T47D (cell line): ENCODE data around the gene PHLDB2.
A peak's percentile ranks its signal among the peaks of the same experiment; 100 is the strongest.
"Not testable (repeated sequence)": the region's sequence is repeated elsewhere in the genome, so short reads cannot be mapped to it uniquely, and the experiment has no call there.

Source experiments
- DNase-seq, 2 experiments: peaks; one replicate each; pipeline versions ENCODE4 v3.0.0 to v3.0.0-alpha.2; 2011 to 2012; ENCODE audit warnings: low read depth in 1 of 2, low spot score in 1 of 2
- JUND ChIP-seq: IDR thresholded peaks from 2 replicates; pipeline ENCODE4 v1.6.1; 2012; ENCODE audit warnings: low read depth
- in situ Hi-C: cut with HindIII; loops from 2 replicates; pipeline ENCODE4 v1.10.0; 2016; ENCODE audit warnings: low sequenced_read_pairs, low pct_unique_long_range_greater_than_20kb

PHLDB2 gene

GRCh38 chr3:111859061-111859973, at the start of gene PHLDB2:
TSS of gene PHLDB2 (plus strand) at chr3:111859265. CDS start at chr3:111884078, 24,813 bp downstream.
- peak; percentile 45 to 74 for DNase-seq
- no peak for TF ChIP-seq JUND
- in situ Hi-C loops: no loop called here

- TF ChIP-seq JUND: no peak
Measured at GRCh38 chr3:111810909-111811308, 48.2 kb upstream of the PHLDB2 start.

GRCh38 chr3:111811811-111812210, 47.3 kb upstream of the PHLDB2 start:
- in situ Hi-C loops: no loop called here
- TF ChIP-seq JUND: no peak
- DNase-seq: no peak

More at GRCh38 chr3:111810909-111811308, 48.2 kb upstream of the PHLDB2 start:
- in situ Hi-C loops: no loop called here
- DNase-seq: no peak

- TF ChIP-seq JUND: no peak
- DNase-seq: no peak
- in situ Hi-C loops: no loop called here
Measured at GRCh38 chr3:111812701-111813100, 46.4 kb upstream of the PHLDB2 start.

- DNase-seq: no peak
- in situ Hi-C loops: no loop called here
- no peak for TF ChIP-seq JUND
Measured at GRCh38 chr3:111813441-111813840, 45.6 kb upstream of the PHLDB2 start.

GRCh38 chr3:111813979-111814378, 45.1 kb upstream of the PHLDB2 start:
- no peak for TF ChIP-seq JUND
- in situ Hi-C loops: no loop called here
- DNase-seq: no peak

GRCh38 chr3:111816771-111817170, 42.3 kb upstream of the PHLDB2 start:
- DNase-seq, in situ Hi-C loops: not testable (repeated sequence)

GRCh38 chr3:111819927-111820326, 39.1 kb upstream of the PHLDB2 start:
- DNase-seq: no peak
- in situ Hi-C loops: no loop called here
- TF ChIP-seq JUND: no peak

GRCh38 chr3:111820651-111821050, 38.4 kb upstream of the PHLDB2 start:
- no peak for TF ChIP-seq JUND
- no peak for DNase-seq
- in situ Hi-C loops: no loop called here

- no peak for DNase-seq
- no peak for TF ChIP-seq JUND
- in situ Hi-C loops: no loop called here
Measured at GRCh38 chr3:111821891-111822290, 37.2 kb upstream of the PHLDB2 start.

GRCh38 chr3:111822804-111823203, 36.3 kb upstream of the PHLDB2 start:
- DNase-seq: no peak
- in situ Hi-C loops: no loop called here
- no peak for TF ChIP-seq JUND

- in situ Hi-C loops: no loop called here
- TF ChIP-seq JUND: no peak
- DNase-seq: no peak
Measured at GRCh38 chr3:111823341-111823855, 35.7 kb upstream of the PHLDB2 start.

- in situ Hi-C loops: no loop called here
- DNase-seq: no peak
- no peak for TF ChIP-seq JUND
Measured at GRCh38 chr3:111824351-111824750, 34.7 kb upstream of the PHLDB2 start.

GRCh38 chr3:111827871-111828270, 31.2 kb upstream of the PHLDB2 start:
- in situ Hi-C loops: no loop called here
- no peak for DNase-seq
- no peak for TF ChIP-seq JUND
